H1 (cell line): ENCODE results near the gene FBXW8. TPM values are rescaled to one million over a fixed set of nuclear protein-coding genes. Genes with fewer than 3 reads are reported as not detected.

ENCODE experiments used
- CTCF ChIA-PET: fragments of 300-600 bp; sonication (Branson Sonifier 250); formaldehyde crosslinking; loops from one replicate; lab custom pipeline; 2021; ENCODE audit not compliant: partially characterized antibody; lab: Charles Lee
- POLR2A ChIA-PET: fragments of 300-600 bp; sonication (Branson Sonifier 250); formaldehyde crosslinking; loops from one replicate; lab custom pipeline; 2021; ENCODE audit warnings: inconsistent platforms; ENCODE audit not compliant: partially characterized antibody; lab: Charles Lee
- DNase-seq, 2 experiments: peaks; one replicate each; pipeline versions ENCODE4 v3.0.0 to v3.0.0-alpha.2; 2010 to 2022; ENCODE audit warnings: low spot score in 2 of 2, low read depth in 1 of 2, mixed read lengths in 1 of 2
- FAIRE-seq: peaks from 2 replicates; lab custom pipeline; 2011; peaks lifted over from hg19 to GRCh38; lab: Jason Lieb, UNC
- H2AFZ ChIP-seq: 2 replicates; pipeline ENCODE4 v1.8.1; 2012; ENCODE audit warnings: low read length, inconsistent platforms
- H2AK5ac ChIP-seq: 2 replicates; pipeline ENCODE4 v1.6.1; 2013; ENCODE audit warnings: low read depth, low read length
- H2BK120ac ChIP-seq: replicated peaks from 2 replicates; pipeline ENCODE3; 2013; ENCODE audit warnings: low read depth, low read length, inconsistent platforms
- H2BK12ac ChIP-seq: 2 replicates; pipeline ENCODE4 v1.6.1; 2013; ENCODE audit warnings: low read depth, low read length
- H2BK15ac ChIP-seq: 2 replicates; pipeline ENCODE4 v1.6.1; 2013; ENCODE audit warnings: low read length
- H2BK20ac ChIP-seq: 2 replicates; pipeline ENCODE4 v1.6.1; 2013; ENCODE audit warnings: low read length
- H2BK5ac ChIP-seq: 2 replicates; pipeline ENCODE4 v1.6.1; 2013; ENCODE audit warnings: low read depth, low read length
- H3K14ac ChIP-seq: 2 replicates; pipeline ENCODE4 v1.6.1; 2013; ENCODE audit warnings: inconsistent platforms; ENCODE audit not compliant: insufficient read length
- H3K18ac ChIP-seq: 2 replicates; pipeline ENCODE4 v1.6.1; 2013; ENCODE audit warnings: low read length; ENCODE audit errors: extremely low read depth
- H3K23ac ChIP-seq: 2 replicates; pipeline ENCODE4 v1.6.1; 2013; ENCODE audit warnings: inconsistent platforms; ENCODE audit not compliant: insufficient read length
- H3K23me2 ChIP-seq: 2 replicates; pipeline ENCODE4 v1.6.1; 2013; ENCODE audit warnings: low read depth, low read length
- H3K27ac ChIP-seq: 2 replicates; pipeline ENCODE4 v1.6.1; 2011; ENCODE audit warnings: low read depth, low read length, inconsistent platforms
- H3K27me3 ChIP-seq, 4 experiments: replicated peaks in 1 of 4; 1 replicate in 1 of 4; 2 replicates in 3 of 4; pipeline versions ENCODE4 v1.6.1 to v1.8.1; 2011 to 2013; ENCODE audit warnings: low read length in 3 of 4, mild to moderate bottlenecking in 3 of 4, inconsistent platforms in 2 of 4, mixed read lengths in 2 of 4, moderate library complexity in 1 of 4; ENCODE audit not compliant: control insufficient read depth in 3 of 4, insufficient read depth in 3 of 4; ENCODE audit errors: extremely low read depth in 1 of 4
- H3K36me3 ChIP-seq, 4 experiments: 2 replicates each; pipeline versions ENCODE4 v1.6.1 to v1.8.1; 2011 to 2013; ENCODE audit warnings: mild to moderate bottlenecking in 4 of 4, low read length in 3 of 4, moderate library complexity in 2 of 4, control low read depth in 1 of 4, inconsistent platforms in 1 of 4; ENCODE audit not compliant: insufficient read depth in 4 of 4, control insufficient read depth in 2 of 4
- H3K4ac ChIP-seq: replicated peaks from 2 replicates; pipeline ENCODE3; 2013; ENCODE audit warnings: low read length, low read depth, mixed read lengths, inconsistent platforms; ENCODE audit not compliant: insufficient read length
- H3K4me1 ChIP-seq, 4 experiments: replicated peaks in 1 of 4; 1 replicate in 1 of 4; 2 replicates in 3 of 4; pipeline versions ENCODE4 v1.6.1 to v1.8.1; 2011 to 2013; ENCODE audit warnings: low read length in 3 of 4, inconsistent platforms in 2 of 4, mixed read lengths in 1 of 4; ENCODE audit not compliant: insufficient read depth in 4 of 4, control insufficient read depth in 3 of 4
- H3K4me2 ChIP-seq, 2 experiments: 2 replicates each; pipeline versions ENCODE4 v1.6.1 to v1.8.1; 2011 to 2013; ENCODE audit warnings: low read depth in 2 of 2, low read length in 2 of 2, control low read depth in 1 of 2, inconsistent platforms in 1 of 2, mild to moderate bottlenecking in 1 of 2; ENCODE audit not compliant: insufficient read depth in 1 of 2
- H3K4me3 ChIP-seq, 4 experiments: fragments of 200-600, 300-600 bp in 1 of 4; sonication (generic), shearing (Covaris generic), sonication (Bioruptor Twin) in 1 of 4; 2 replicates each; pipeline versions ENCODE4 v1.5.1 to v1.8.1; 2011 to 2016; ENCODE audit warnings: low read length in 4 of 4, low read depth in 3 of 4, control low read depth in 2 of 4, inconsistent platforms in 2 of 4, mild to moderate bottlenecking in 2 of 4, mixed read lengths in 1 of 4, moderate library complexity in 1 of 4; ENCODE audit not compliant: insufficient read depth in 2 of 4; ENCODE audit errors: extremely low read depth in 1 of 4
- H3K56ac ChIP-seq: replicated peaks from 2 replicates; pipeline ENCODE3; 2013; ENCODE audit warnings: low read depth, mild to moderate bottlenecking, mixed read lengths, low read length, inconsistent platforms; ENCODE audit not compliant: insufficient read length
- H3K79me1 ChIP-seq: 2 replicates; pipeline ENCODE4 v1.6.1; 2013; ENCODE audit warnings: low read depth, low read length, control low read depth
- H3K79me2 ChIP-seq, 2 experiments: 2 replicates each; pipeline versions ENCODE4 v1.6.1 to v1.8.1; 2012 to 2013; ENCODE audit warnings: low read length in 2 of 2, mild to moderate bottlenecking in 2 of 2, inconsistent platforms in 1 of 2; ENCODE audit not compliant: insufficient read depth in 2 of 2, control insufficient read depth in 1 of 2
- H3K9ac ChIP-seq, 4 experiments: replicated peaks in 1 of 4; 1 replicate in 1 of 4; 2 replicates in 3 of 4; pipeline versions ENCODE4 v1.6.1 to v1.8.1; 2011 to 2013; ENCODE audit warnings: low read depth in 3 of 4, low read length in 3 of 4, control low read depth in 2 of 4, mild to moderate bottlenecking in 2 of 4, moderate library complexity in 2 of 4, inconsistent platforms in 1 of 4; ENCODE audit errors: extremely low read depth in 1 of 4
- H3K9me3 ChIP-seq, 2 experiments: 2 replicates each; pipeline versions ENCODE4 v1.6.1 to v1.8.1; 2012 to 2013; ENCODE audit warnings: mild to moderate bottlenecking in 2 of 2, moderate library complexity in 2 of 2, control low read depth in 1 of 2, inconsistent platforms in 1 of 2, low read depth in 1 of 2, low read length in 1 of 2, mixed read lengths in 1 of 2; ENCODE audit not compliant: insufficient read depth in 2 of 2
- H4K20me1 ChIP-seq, 2 experiments: replicated peaks in 1 of 2; 2 replicates each; pipeline versions ENCODE3 to v1.8.1; 2011 to 2013; ENCODE audit warnings: inconsistent platforms in 2 of 2, low read length in 2 of 2, mild to moderate bottlenecking in 1 of 2; ENCODE audit not compliant: insufficient read depth in 2 of 2, control insufficient read depth in 1 of 2
- H4K5ac ChIP-seq: 2 replicates; pipeline ENCODE4 v1.6.1; 2013; ENCODE audit warnings: low read length, low read depth, mixed read lengths, inconsistent platforms; ENCODE audit not compliant: insufficient read length
- H4K8ac ChIP-seq: 2 replicates; pipeline ENCODE4 v1.8.0; 2013; ENCODE audit warnings: mild to moderate bottlenecking, moderate library complexity, low read length, inconsistent platforms; ENCODE audit not compliant: insufficient read depth; ENCODE audit errors: extremely low read depth
- H4K91ac ChIP-seq: replicated peaks from 2 replicates; pipeline ENCODE3; 2013; ENCODE audit warnings: low read length, mixed read lengths, inconsistent platforms; ENCODE audit not compliant: insufficient read length
- E2F6 ChIP-seq: IDR thresholded peaks from 2 replicates; pipeline ENCODE4 v1.6.1; 2012; ENCODE audit warnings: inconsistent platforms
- EGR1 ChIP-seq: IDR thresholded peaks from 2 replicates; pipeline ENCODE4 v1.6.1; 2011; ENCODE audit warnings: low read depth, low read length, borderline replicate concordance
- JUN ChIP-seq: IDR thresholded peaks from 2 replicates; pipeline ENCODE4 v1.6.1; 2011; ENCODE audit warnings: low read depth, mild to moderate bottlenecking, improper control_type of control experiment, low read length
- JUND ChIP-seq: IDR thresholded peaks from 2 replicates; pipeline ENCODE4 v1.6.1; 2011; ENCODE audit warnings: mild to moderate bottlenecking, improper control_type of control experiment, low read length
- PHF8 ChIP-seq: fragments of 200-600 bp; sonication (generic); conservative IDR thresholded peaks from 2 replicates; pipeline ENCODE4 v1.7.1; 2012; ENCODE audit warnings: low read depth, mild to moderate bottlenecking, inconsistent platforms, low read length, moderate library complexity
- POLR2A ChIP-seq, 2 experiments: IDR thresholded peaks; 1 replicate in 1 of 2; 2 replicates in 1 of 2; pipeline ENCODE4 v1.6.1; 2011; ENCODE audit warnings: low read depth in 2 of 2, low read length in 2 of 2, mild to moderate bottlenecking in 2 of 2; ENCODE audit errors: control extremely low read depth in 1 of 2
- RFX5 ChIP-seq: IDR thresholded peaks from 2 replicates; pipeline ENCODE4 v1.6.1; 2011; ENCODE audit warnings: low read depth, low read length, improper control_type of control experiment, borderline replicate concordance
- RXRA ChIP-seq: IDR thresholded peaks from 2 replicates; pipeline ENCODE4 v1.6.1; 2011; ENCODE audit warnings: low read depth, mild to moderate bottlenecking, low read length, moderate library complexity; ENCODE audit not compliant: insufficient read depth
- SIX5 ChIP-seq: IDR thresholded peaks from 2 replicates; pipeline ENCODE4 v1.6.1; 2011; ENCODE audit warnings: mild to moderate bottlenecking, low read depth, low read length
- SP1 ChIP-seq: IDR thresholded peaks from 2 replicates; pipeline ENCODE4 v1.6.1; 2011; ENCODE audit warnings: low read depth, low read length
- SP4 ChIP-seq: IDR thresholded peaks from 2 replicates; pipeline ENCODE4 v1.6.1; 2012; ENCODE audit warnings: low read length, inconsistent platforms
- TAF1 ChIP-seq: IDR thresholded peaks from 2 replicates; pipeline ENCODE4 v1.6.1; 2011; ENCODE audit warnings: mild to moderate bottlenecking, low read depth, low read length
- TEAD4 ChIP-seq: IDR thresholded peaks from 2 replicates; pipeline ENCODE4 v1.6.1; 2012; ENCODE audit warnings: low read depth, low read length, inconsistent platforms, mixed read lengths
- WGBS, 2 experiments: shearing (Covaris generic) in 1 of 2; methylation state at CpG; one replicate each; pipeline versions ENCODE4 v1.1.6 to v1.1.7; 2013 to 2015; ENCODE audit warnings: low lambda C conversion rate in 2 of 2, mixed read lengths in 2 of 2, inconsistent platforms in 1 of 2, low coverage in 1 of 2, missing lambda C conversion rate in 1 of 2; ENCODE audit not compliant: insufficient replicate concordance in 2 of 2, insufficient coverage in 1 of 2, insufficient read length in 1 of 2; ENCODE audit errors: extremely low coverage in 1 of 2, missing lambda C conversion rate in 1 of 2; 5-methylcytosine and 5-hydroxymethylcytosine counted together
- polyA plus RNA-seq, 7 experiments: library from polyadenylated mRNA; depleted of rRNA in 3 of 7; stranded (reverse) in 5 of 7; unstranded in 2 of 7; fragments of >200 nt in 5 of 7; fragments of 200-250 nt in 2 of 7; gene quantifications; 1 replicate in 5 of 7; 2 replicates in 1 of 7; 4 replicates in 1 of 7; pipeline versions ENCODE4 v1.2.1 to v1.2.3, GENCODE V29; 2011 to 2013; ENCODE audit warnings: missing spikeins in 2 of 7, mixed read lengths in 2 of 7
- total RNA-seq: library from RNA; stranded (reverse); fragmentation: NEBNext Ultra II Directional; extraction: Animal tissue kit (Norgen Biotek cat#: 25700); gene quantifications from 2 replicates; pipeline ENCODE4 v1.2.1, GENCODE V29; 2021

FBXW8 gene
- total and polyA plus RNA-seq, 2 of the 8 experiments (the other 6 are each of a cell fraction or from before 2014, with no cell fraction given), result 15.8 to 16.0 TPM

- Histone ChIP-seq H3K4me1 (peaks cover 0 to 6% (median 1%) of the 10 kb centered on the region in 4 experiments; a peak in 2 of 7 replicates), H4K5ac (no peak overlapping the region), H3K14ac (no peak overlapping the region), H3K18ac (no peak overlapping the region), H3K79me2 (no peaks in the 10 kb centered on the region), H3K36me3 (no peaks in the 10 kb centered on the region; a peak in 1 of 8 replicates), H2BK120ac (no peak overlapping the region), H4K8ac (no peak overlapping the region), H4K20me1 (no peaks in the 10 kb centered on the region), H2BK5ac (no peak overlapping the region), H3K79me1 (no peaks in the 10 kb centered on the region), H3K4me2 (no peak overlapping the region), H2BK20ac (no peak overlapping the region), H3K4ac (no peak overlapping the region), H3K27me3 (no peaks in the 10 kb centered on the region), H2BK12ac (no peak overlapping the region), H4K91ac (no peak overlapping the region), H3K23ac (no peak overlapping the region), H2AFZ (no peak overlapping the region), H3K4me3 (no peak overlapping the region), H3K23me2 (no peaks in the 10 kb centered on the region), H2BK15ac (no peak overlapping the region), H3K27ac (no peak overlapping the region), H3K9me3 (no peaks in the 10 kb centered on the region), H2AK5ac (no peak overlapping the region), H3K56ac (no peak overlapping the region), H3K9ac (no peak overlapping the region)
- POLR2A ChIA-PET, result no interaction called here
- CTCF ChIA-PET, result interaction anchor here (0.9 to 2.4 kb wide), 6 partner anchors 12 to 896 kb away, joined by 3 to 12 read pairs (median 4); no protein-coding TSS in a partner anchor
- DNase-seq, result no peak
- 95% methylated on average over 7 of the region's 7 CpGs; no CpG with 5 or more reads in 1 of the 2 experiments for WGBS, 2 experiments
- no peak for FAIRE-seq
- no peak for TF ChIP-seq E2F6
- TF ChIP-seq SP4, result no peak
- no peak for TF ChIP-seq JUND
- TF ChIP-seq POLR2A (IDR thresholded peaks at IDR 0.05; ENCODE audit: control extremely low read depth in 1 of 2, low read depth in 2 of 2, low read length in 2 of 2), result no peak
- TF ChIP-seq RFX5, result no peak
- no peak for TF ChIP-seq TEAD4
- TF ChIP-seq SP1, result no peak
- TF ChIP-seq RXRA, result no peak
- TF ChIP-seq JUN, result no peak
- TF ChIP-seq TAF1, result no peak
- TF ChIP-seq SIX5, result no peak
- TF ChIP-seq EGR1, result no peak
- TF ChIP-seq PHF8, result no peak
Measured at GRCh38 chr12:116978791-116979508, 68.2 kb downstream of the FBXW8 start.
